Measurements from ENCODE around the gene FOXA1. TPM values are rescaled to one million over a fixed set of nuclear protein-coding genes. Genes with fewer than 3 reads are reported as not detected.

FOXA1 gene
- total and polyA plus RNA-seq, 2 of the 4 experiments (the other 2 are of a cell fraction) = 0.18 to 0.31 TPM

DNA sequence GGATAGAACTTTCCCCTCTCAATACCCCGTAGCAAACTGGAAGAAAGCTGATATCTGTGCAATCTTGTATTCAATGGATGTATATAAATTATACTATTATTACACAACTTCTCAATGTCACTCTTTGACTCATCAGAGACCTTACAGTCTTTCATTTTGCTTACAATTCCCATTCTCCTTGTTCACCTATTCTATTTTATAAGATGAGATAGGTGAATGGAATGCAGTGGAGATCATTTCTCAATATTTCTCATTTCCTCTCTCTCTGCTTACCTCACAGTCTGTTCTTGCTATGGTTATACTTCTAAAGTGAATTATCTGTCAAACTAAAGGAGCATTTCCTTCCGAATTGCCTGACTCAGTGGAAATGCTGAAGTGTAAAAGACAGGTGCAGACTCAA is 14.9 kb downstream of the FOXA1 start:
- POLR2A ChIA-PET (ENCODE audit: unreplicated experiment) = no interaction called here
- no peak overlapping the region for H3K14ac ChIP-seq (replicated peaks; ENCODE audit: low read depth, low read length)
- no peak overlapping the region for H3K4me2 ChIP-seq (ENCODE audit: low read depth, low read length)
- in situ Hi-C loops (cut with MboI; ENCODE audit: low sequenced_read_pairs) (loop anchor here (10.0 kb wide), 1 partner anchor 335 kb away; no protein-coding TSS in a partner anchor), dilution Hi-C loops (cut with HindIII; ENCODE audit: low sequenced_read_pairs, unreplicated experiment) (no loop called here), intact Hi-C loops (cut with micrococcal nuclease) (no loop called here)
- peaks cover 45% of the 10 kb centered on the region for H3K27me3 ChIP-seq (ENCODE audit: control insufficient read depth, insufficient read depth, low read length)
- peaks cover 7% of the 10 kb centered on the region; the same call in 1 of the 2 replicates for H4K20me1 ChIP-seq (ENCODE audit: insufficient read depth, low read length)
- H3K18ac ChIP-seq (ENCODE audit: low read depth, low read length) = no peak overlapping the region
- no peak overlapping the region for H4K5ac ChIP-seq (ENCODE audit: low read depth, low read length)
- TF ChIP-seq CHD1 (IDR thresholded peaks at IDR 0.05; ENCODE audit: low read depth, low read length) (no peak), MAFK (IDR thresholded peaks at IDR 0.05; ENCODE audit: low read depth, low read length) (no peak), SMC3 (IDR thresholded peaks at IDR 0.05; ENCODE audit: low read depth, low read length) (no peak), CEBPB (IDR thresholded peaks at IDR 0.05; ENCODE audit: low read depth, low read length) (peak; percentile 30; the same call in 1 of the 2 replicates), RAD21 (IDR thresholded peaks at IDR 0.05; ENCODE audit: low read length) (no peak), MXI1 (IDR thresholded peaks at IDR 0.05; ENCODE audit: borderline replicate concordance, low read depth, low read length) (no peak), NFE2L2 (IDR thresholded peaks at IDR 0.05; ENCODE audit: low read depth, low read length) (no peak)
- TF ChIP-seq, protein P1, sequence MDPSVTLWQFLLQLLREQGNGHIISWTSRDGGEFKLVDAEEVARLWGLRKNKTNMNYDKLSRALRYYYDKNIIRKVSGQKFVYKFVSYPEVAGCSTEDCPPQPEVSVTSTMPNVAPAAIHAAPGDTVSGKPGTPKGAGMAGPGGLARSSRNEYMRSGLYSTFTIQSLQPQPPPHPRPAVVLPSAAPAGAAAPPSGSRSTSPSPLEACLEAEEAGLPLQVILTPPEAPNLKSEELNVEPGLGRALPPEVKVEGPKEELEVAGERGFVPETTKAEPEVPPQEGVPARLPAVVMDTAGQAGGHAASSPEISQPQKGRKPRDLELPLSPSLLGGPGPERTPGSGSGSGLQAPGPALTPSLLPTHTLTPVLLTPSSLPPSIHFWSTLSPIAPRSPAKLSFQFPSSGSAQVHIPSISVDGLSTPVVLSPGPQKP (IDR thresholded peaks at IDR 0.05; ENCODE audit: borderline replicate concordance, low read depth, low read length) = no peak
- H3K9me1 ChIP-seq (ENCODE audit: insufficient read depth, low read length) = no peaks in the 10 kb centered on the region
- no peak overlapping the region for H2BK120ac ChIP-seq (ENCODE audit: low read depth, low read length)
- no peak overlapping the region for H2BK5ac ChIP-seq (ENCODE audit: low read depth, low read length, poor library complexity, severe bottlenecking)
- peak; percentile 21 for DNase-seq
- CTCF ChIA-PET = no interaction called here
- WGBS, 2 experiments (ENCODE audit: extremely low coverage in 2 of 2, insufficient read length in 1 of 2) = no CpG with 5 or more reads among the region's 2 CpGs
- H4K8ac ChIP-seq (ENCODE audit: low read depth in 2 of 2, low read length in 2 of 2) = no peak overlapping the region
- ATAC-seq (ENCODE audit: low read depth) = no peak
- H4K91ac ChIP-seq (ENCODE audit: insufficient read depth, low read depth, low read length) = no peak overlapping the region
- no peaks in the 10 kb centered on the region for H3K36me3 ChIP-seq (ENCODE audit: control insufficient read depth, insufficient read depth, low read length)
- no TSS peak for BruUV-seq (replicated peaks)
- no peaks in the 10 kb centered on the region for H3K79me1 ChIP-seq (ENCODE audit: low read depth in 1 of 2, low read length in 2 of 2)
- no peak overlapping the region for H3K9ac ChIP-seq (ENCODE audit: low read depth, low read length)
- no peak overlapping the region for H3K56ac ChIP-seq (ENCODE audit: extremely low read depth, insufficient read depth, low read length)
- H3K23ac ChIP-seq (ENCODE audit: low read depth, low read length) = no peak overlapping the region
- no peak overlapping the region for H3K27ac ChIP-seq (ENCODE audit: insufficient read depth, low read length)
- no peak overlapping the region for H2BK20ac ChIP-seq (ENCODE audit: low read depth, low read length)
- no peak overlapping the region for H2AFZ ChIP-seq (replicated peaks; ENCODE audit: low read length, poor library complexity)
- H3K9me3 ChIP-seq (ENCODE audit: control insufficient read depth, insufficient read depth, low read length) = peaks cover 3% of the 10 kb centered on the region; the same call in 1 of the 2 replicates
- no peak overlapping the region for H2BK15ac ChIP-seq (ENCODE audit: low read depth, low read length)
- no peak overlapping the region for H2AK9ac ChIP-seq (replicated peaks; ENCODE audit: low read depth, low read length, poor library complexity)
- H3K4me1 ChIP-seq (ENCODE audit: control insufficient read depth, insufficient read depth, low read length) = peaks cover 3% of the 10 kb centered on the region; the same call in 1 of the 2 replicates
- no peak overlapping the region for H3K4me3 ChIP-seq (ENCODE audit: insufficient read depth, low read depth, low read length)
- H3K4ac ChIP-seq (ENCODE audit: low read depth, low read length) = no peak overlapping the region
- H2AK5ac ChIP-seq (ENCODE audit: low read depth, low read length) = no peak overlapping the region
